Adrenal gland (tissue), 5 donors: Measurements from ENCODE around the gene SYT15.

Experiments
- POLR2A ChIP-seq, 2 donors: fragments of 450-650 bp; IDR thresholded peaks; one replicate each; pipeline ENCODE4 v1.6.1; 2017; ENCODE audit warnings: antibody characterized with exemption in 2 of 2, mild to moderate bottlenecking in 2 of 2, moderate library complexity in 1 of 2
- TF ChIP-seq, protein P1 (sequence below), 6 experiments: fragments of 450-650 bp in 4 of 6; fragments of 200-600 bp in 2 of 6; sonication (generic) in 1 of 6; IDR thresholded peaks; 1 replicate in 5 of 6; 2 replicates in 1 of 6; pipeline versions ENCODE4 v1.5.1 to v1.8.0; 2016 to 2021; ENCODE audit warnings: antibody characterized with exemption in 6 of 6, mild to moderate bottlenecking in 2 of 6, moderate library complexity in 1 of 6
- donor health status: DM: no; HTN: no; CAD: no.

DNA sequence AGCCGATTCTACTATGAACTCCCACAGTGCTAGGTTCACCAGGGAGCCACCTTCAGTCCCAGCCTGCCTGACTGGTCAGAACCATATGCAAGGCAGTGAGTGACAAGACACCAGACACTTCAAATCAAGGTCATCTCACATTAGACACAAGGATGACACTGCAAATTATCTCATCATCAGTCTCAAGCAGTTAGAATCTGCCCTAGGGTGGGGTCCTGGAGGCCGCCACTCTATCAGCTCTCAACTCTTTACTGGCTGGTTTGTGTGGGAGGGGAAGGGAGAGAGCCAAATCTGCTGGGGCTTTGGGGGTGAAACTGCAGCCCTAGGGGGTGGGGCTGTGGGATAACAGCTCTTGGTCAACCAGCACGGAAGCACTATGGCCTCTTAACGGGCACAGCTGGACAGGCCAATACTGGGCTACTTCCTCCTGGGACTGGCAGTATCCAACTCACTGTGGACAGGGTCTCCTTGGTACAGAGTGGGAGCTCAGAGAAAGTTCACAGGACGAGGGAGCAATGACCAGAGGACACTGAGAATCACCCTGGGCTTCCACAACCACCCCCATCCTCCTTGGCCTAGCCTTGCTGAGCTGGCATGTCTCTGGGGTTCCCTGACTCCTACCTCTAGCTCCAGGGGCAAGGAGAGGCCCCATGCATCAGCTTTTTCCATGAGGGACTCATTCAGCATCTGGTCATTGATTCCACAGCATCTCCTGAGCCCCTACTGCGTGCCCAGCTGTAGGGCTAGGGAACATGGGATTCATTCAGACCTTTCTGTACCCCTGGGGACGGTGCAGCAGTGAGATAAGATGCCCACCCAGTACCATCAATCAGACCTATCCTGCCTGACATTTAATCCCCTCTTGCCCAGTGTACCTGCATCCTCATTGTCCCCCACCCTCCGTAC lies 27.9 kb upstream of the SYT15 start:
- TF ChIP-seq, protein P1, sequence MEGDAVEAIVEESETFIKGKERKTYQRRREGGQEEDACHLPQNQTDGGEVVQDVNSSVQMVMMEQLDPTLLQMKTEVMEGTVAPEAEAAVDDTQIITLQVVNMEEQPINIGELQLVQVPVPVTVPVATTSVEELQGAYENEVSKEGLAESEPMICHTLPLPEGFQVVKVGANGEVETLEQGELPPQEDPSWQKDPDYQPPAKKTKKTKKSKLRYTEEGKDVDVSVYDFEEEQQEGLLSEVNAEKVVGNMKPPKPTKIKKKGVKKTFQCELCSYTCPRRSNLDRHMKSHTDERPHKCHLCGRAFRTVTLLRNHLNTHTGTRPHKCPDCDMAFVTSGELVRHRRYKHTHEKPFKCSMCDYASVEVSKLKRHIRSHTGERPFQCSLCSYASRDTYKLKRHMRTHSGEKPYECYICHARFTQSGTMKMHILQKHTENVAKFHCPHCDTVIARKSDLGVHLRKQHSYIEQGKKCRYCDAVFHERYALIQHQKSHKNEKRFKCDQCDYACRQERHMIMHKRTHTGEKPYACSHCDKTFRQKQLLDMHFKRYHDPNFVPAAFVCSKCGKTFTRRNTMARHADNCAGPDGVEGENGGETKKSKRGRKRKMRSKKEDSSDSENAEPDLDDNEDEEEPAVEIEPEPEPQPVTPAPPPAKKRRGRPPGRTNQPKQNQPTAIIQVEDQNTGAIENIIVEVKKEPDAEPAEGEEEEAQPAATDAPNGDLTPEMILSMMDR (IDR thresholded peaks at IDR 0.05), result no peak
- no peak for TF ChIP-seq POLR2A (IDR thresholded peaks at IDR 0.05)
